GM18520 (cell line): ENCODE data around the gene NFATC4.

ENCODE experiments used
- ATAC-seq: cut with Tn5 transposase; IDR thresholded peaks from one replicate; pipeline ENCODE4 v1.9.1; 2021; ENCODE audit not compliant: unreplicated experiment

NFATC4 gene

DNA sequence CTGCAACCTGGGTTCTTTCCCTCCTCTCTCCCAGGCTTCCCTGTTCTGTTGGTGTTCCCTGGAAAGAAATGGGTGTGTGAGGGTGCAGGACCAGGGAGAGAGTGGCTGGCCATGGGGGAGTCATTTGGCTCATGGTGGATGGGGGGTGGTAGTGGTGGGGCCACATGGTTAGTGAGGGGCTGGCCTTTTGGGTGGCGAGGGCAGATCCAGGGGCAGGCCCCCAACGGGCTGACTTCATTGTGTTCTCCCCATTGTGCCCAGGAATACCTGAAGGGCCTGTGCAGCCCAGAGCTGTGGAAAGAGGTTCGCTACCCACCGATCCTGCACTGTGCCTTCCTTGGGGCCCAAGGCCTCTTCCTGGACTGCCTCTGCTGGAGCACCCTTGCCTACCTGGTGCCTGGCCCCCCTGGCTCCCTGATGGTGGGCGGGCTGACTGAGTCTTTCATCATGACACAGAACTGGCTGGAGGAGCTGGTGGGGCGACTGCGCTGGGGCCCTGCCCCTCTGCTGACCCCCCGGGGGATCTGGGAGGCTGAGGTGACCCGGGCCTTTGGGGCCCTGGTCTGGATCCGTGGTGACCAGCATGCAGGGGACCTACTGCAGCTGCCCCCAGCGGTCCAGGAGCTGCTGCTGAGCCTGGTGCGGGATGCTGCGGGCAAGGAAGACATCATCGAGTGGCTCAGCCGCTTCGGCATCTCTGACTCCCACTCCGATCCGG, 39.8 kb downstream of the NFATC4 start:
- no peak for ATAC-seq

DNA sequence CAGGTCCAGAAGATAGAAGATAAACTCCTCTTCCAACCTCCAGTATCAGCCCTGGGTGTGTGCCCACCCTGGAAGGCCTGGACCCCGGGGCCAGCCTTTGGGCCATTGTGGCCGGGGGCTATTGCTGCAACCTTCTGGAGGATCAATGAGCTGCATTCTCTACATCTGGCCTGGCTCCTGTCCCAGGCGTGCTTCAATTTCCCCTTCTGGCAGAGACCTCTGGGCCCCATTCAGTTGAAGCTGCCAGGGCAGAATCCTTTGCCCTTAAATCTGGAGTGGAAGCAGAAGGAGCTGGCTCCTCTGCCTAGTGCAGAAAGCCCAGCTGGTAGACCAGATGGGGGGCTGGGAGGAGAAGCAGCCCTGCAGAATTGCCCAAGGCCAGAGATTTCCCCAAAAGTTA, 40.8 kb downstream of the NFATC4 start:
- no peak for ATAC-seq

DNA sequence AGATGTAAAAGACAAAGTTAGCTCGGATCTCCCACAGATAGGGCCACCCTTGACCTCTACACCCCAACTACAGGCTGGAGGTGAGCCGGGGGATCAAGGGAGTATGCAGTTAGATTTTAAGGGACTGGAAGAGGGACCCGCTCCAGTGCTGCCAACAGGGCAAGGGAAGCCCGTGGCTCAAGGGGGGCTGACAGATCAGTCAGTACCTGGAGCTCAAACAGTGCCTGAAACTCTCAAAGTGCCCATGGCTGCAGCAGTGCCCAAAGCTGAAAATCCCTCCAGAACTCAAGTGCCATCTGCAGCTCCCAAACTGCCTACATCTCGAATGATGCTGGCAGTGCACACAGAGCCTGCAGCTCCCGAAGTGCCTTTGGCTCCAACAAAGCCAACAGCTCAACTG, 41.2 kb downstream of the NFATC4 start:
- ATAC-seq, result no peak

DNA sequence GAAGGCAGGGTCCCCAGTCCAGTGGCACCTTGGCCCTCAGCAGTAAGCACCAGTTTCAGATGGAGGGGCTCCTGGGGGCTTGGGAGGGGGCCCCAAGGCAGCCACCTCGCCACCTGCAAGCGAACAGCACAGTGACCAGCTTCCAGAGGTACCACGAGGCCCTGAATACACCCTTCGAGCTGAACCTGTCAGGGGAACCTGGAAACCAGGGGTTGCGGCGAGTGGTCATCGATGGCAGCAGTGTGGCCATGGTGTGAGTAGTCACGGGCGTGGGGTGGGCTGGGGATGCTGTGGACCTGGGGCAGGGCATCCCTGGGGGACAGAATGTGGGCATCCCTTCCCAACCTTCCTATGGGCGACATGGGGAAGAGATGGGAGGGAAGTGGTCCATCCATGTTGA, 42.0 kb downstream of the NFATC4 start:
- ATAC-seq, result no peak

DNA sequence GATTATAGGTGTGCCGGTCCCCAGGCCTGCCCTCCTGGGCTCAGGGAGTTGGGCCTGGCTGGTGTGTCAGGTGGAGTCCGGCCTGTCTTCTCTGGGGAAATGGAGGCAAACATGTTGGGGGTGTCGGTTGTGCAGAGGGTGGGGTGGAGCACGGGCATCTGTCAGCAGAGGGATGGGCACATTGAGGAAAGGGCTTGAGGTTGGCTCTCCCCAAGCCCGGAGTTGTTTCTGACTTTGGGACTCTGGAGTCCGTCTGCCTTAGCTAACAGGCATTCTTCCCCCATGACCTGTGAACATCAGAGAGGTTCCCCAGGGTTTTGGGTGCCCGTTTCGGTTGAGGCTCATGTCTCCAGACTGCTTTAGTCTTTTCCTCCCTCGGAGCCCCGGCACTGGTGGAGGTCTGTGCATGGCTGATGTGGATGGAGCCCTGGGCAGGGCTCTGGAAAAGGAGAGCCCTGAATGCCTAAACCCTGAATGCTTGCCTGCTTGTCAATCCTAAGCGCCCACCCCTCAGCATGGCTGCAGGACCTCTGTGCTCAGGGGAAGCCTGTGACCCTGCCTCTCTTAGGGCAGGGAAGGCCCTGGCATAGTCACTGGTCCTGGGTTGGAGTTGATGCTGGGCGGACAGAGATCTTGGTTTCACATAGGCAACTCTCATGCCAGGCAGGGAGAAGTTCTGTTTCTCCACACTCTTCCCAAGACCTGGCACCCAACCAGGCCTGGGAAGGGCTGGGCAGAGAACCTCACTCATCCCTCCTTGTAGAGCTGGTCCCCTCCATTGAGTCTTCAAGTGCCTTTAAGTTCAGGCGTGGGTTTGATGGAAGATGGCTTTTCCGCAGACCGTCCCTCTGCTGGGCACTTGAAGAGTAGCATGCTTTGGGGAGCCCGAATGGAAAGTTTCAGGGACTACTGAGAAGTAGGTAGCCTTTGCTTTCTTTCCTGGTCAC, 43.7 kb downstream of the NFATC4 start:
- no peak for ATAC-seq

DNA sequence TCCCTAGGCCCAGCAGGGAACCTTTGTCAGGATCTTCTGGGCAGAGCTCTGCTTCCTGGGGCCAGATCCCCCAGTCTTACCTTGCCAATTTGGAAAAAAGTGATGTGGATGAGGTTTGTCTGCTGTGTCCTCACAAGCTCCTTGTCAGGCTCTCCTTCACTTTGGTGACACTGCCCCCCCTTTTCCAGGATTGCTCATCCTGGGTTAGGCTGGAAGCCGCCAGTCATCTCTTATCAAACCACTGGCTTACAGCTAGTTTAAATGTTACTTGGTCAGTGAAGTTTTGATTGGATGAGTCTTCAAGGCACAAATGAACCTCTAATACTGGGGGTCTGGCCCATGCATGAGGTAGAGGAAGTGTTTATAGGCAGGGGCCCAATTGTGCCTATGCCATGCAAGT, 46.1 kb downstream of the NFATC4 start:
- ATAC-seq, result no peak

DNA sequence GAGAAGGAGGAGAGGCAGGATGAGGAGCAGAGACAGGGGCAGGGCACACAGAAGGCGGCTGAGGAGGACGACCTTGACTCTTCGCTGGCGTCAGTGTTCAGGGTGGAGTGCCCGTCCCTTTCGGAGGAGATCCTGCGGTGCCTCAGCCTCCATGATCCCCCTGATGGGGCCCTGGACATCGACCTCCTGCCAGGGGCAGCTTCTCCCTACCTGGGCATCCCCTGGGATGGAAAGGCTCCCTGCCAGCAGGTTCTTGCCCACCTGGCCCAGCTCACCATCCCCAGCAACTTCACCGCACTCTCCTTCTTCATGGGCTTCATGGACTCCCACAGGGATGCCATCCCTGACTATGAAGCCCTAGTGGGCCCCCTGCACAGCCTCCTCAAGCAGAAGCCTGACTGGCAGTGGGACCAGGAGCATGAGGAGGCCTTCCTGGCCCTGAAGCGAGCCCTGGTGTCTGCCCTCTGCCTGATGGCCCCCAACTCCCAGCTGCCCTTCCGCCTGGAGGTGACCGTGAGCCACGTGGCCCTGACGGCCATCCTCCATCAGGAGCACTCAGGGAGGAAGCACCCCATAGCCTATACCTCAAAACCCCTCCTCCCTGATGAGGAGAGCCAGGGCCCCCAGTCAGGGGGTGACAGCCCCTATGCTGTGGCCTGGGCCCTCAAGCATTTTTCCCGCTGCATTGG, 46.9 kb downstream of the NFATC4 start:
- ATAC-seq, result no peak

DNA sequence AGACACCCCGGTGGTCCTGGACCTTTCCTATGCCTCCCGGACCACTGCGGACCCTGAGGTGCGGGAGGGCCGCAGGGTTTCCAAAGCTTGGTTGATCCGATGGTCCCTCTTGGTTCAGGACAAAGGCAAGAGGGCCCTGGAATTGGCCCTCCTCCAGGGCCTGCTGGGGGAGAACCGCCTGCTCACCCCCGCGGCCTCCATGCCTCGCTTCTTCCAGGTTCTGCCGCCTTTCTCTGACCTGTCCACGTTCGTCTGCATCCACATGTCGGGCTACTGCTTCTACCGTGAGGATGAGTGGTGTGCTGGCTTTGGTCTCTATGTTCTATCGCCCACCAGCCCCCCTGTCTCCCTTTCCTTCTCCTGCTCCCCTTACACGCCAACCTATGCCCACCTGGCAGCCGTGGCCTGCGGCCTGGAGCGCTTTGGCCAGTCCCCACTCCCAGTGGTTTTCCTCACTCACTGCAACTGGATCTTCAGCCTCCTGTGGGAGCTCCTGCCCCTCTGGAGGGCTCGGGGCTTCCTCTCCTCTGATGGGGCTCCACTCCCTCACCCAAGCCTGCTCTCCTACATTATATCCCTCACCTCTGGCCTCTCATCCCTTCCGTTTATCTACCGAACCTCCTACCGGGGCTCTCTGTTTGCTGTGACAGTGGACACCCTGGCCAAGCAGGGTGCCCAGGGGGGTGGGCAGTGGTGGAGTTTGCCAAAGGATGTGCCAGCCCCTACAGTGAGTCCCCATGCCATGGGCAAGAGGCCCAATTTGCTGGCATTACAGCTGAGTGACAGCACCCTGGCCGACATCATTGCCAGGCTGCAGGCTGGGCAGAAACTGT, 47.7 kb downstream of the NFATC4 start:
- no peak for ATAC-seq

DNA sequence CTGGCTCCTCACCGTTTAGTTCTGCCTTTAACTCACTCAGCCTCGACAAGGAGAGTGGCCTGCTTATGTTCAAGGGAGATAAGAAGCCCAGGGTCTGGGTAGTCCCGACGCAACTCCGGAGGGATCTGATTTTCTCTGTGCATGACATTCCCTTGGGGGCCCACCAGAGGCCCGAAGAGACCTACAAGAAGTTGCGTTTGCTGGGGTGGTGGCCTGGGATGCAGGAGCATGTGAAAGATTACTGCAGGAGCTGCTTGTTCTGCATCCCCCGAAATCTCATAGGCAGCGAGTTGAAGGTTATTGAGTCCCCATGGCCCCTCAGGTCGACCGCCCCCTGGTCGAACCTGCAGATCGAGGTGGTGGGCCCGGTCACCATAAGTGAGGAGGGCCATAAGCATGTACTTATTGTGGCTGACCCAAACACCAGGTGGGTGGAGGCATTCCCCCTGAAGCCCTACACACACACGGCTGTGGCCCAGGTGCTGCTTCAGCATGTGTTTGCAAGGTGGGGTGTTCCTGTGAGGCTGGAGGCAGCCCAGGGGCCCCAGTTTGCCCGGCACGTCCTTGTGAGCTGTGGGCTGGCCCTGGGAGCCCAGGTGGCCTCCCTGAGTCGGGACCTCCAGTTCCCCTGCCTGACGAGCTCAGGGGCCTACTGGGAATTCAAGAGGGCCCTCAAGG, 48.4 kb downstream of the NFATC4 start:
- no peak for ATAC-seq

DNA sequence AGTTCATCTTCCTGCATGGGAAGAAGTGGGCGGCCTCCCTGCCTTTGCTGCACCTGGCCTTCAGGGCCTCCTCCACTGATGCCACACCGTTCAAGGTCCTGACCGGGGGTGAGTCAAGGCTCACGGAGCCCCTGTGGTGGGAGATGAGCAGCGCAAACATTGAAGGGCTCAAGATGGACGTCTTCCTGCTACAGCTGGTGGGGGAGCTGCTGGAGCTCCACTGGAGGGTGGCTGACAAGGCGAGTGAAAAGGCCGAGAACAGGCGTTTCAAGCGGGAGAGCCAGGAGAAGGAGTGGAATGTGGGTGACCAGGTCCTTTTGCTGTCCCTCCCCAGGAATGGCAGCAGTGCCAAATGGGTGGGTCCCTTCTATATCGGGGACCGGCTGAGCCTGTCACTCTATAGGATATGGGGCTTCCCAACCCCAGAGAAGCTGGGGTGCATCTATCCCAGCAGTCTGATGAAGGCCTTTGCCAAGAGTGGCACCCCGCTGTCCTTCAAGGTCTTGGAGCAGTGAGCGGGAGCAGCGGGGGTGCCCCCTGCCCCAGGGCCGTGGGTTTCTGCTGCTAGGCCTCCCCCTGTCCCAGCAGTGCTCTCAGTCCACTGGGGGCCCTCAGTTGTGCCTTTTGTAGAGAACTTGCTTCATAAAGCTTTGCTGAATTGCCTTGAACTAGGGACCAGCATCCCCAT, 49.1 kb downstream of the NFATC4 start:
- ATAC-seq, result no peak

DNA sequence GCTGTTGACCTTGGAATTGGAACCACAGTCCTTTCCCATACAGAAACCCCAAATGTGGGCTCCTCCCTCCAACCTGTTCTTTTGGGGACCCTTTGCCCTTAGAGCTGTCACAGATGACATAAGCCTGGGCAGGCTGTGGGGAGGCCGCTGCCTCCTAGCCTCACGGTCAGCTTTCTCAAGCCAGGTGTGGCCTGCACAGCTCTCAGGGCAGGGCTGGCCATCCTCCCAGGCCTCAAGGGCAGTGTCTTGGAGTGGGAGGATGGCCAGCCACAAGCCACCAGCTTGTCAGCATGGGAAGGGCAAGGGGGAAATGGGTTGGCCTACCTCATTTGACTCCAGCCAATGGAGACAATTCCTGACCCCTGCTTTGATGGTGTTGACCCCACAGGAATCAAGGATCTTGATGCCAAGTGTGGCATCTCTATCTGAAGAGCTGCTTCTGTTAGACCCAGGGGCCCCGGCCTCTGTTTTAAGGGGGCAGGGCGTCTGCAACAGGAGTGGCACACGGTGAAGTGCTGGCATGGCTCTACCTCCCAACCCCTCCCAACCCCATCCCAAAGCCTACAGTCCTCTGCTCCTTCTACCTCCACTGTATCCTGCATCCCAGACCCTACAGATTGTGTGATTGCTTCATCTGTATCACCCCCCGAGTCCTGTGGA, 50.0 kb downstream of the NFATC4 start:
- no peak for ATAC-seq

DNA sequence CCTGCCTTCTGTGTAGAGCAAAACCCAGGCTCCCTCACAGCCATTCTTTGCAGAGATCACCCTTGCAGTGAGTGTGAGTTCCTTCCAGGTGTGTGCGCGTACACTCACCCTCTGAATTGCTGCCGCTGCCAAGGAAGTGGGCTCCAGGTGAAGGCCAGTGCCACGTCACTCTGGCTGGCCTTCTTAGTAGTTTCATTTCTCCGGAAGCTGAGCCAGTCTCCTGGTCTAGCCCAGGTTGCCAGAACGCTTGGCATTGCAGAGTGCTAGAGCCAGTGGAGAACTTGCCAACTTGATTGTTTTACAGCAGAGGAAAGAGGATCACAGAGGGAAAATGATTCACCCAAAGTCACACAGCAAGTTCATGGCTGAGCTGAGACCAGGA, 50.5 kb downstream of the NFATC4 start:
- ATAC-seq, result no peak

DNA sequence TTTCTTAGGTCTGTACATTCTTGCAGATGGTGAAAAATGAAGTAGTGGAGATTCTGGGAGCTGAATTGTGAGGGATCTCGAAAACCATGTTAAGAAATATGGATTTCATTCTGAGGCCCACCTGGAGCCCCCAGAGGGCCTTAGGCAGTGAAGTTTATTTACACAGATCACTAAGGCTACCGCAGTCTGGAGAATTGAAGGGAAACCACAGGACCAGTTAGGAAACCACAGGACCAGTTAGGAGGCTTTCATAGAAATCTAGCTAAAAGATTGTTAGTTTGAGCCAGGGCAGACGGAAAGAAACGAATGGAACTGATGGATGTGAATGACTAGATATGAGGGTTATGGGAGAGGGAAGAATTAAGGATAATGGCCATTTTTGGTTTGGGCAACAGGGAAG, 54.3 kb downstream of the NFATC4 start:
- no peak for ATAC-seq

DNA sequence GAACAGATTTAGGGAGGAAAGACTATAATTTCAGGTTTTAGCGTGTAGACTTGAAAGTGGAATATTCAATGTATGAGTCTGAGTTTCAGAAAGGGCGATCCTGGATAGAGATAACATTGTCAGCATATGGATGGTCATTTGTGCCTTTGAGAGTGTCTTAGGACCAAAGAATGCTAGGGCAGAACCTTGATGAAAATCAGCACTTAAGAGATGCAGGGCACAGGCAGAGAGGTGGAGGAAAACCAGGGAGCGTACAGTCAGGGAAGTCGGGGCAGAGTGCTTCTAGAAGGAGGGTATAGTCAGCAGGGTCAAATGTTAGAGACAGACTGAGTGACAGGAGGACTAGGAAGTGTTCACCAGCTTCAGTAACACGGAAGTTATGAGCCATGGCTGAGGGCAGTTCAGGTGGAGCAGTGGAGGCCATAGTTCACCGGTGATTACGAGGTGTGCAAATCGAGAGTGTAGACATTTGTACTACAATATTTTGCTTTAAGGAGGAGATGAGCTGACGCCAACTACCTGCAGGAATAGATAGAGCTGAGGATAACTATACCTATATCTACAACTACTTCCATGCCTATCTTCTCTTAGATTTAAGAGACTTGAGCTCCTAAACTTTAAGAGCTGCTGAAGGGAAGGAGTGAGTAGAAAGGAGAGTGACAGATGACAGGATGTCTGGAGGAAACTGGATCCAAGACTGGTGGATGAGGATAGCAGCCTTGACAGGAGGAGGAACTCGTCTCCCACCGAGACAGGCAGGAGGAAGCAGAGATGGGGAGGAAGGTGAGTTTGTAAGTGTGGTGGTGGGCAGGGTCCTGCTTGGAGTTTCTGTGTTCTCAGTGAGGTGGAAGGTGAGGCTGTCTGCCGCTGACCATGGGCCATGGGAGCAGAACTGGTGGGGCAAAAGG, 55.0 kb downstream of the NFATC4 start:
- ATAC-seq, result no peak

DNA sequence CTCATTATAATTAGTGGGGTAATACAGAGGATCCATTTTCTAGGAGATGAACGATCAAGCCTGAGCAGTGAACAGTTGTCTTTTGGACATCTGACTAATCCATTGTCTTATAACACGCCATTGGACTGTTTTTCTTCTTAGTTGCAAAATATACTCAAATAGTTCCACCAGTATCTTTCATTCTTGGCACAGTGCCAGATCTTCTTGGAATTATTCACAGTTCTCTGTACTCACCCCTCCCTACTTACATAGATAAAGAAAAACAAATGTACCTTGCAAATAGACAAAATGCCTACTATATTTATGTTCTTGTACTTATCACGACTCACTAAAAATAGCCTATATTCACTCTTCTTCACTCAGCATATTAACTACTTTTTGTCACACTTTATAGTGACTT, 57.7 kb downstream of the NFATC4 start:
- ATAC-seq, result no peak

DNA sequence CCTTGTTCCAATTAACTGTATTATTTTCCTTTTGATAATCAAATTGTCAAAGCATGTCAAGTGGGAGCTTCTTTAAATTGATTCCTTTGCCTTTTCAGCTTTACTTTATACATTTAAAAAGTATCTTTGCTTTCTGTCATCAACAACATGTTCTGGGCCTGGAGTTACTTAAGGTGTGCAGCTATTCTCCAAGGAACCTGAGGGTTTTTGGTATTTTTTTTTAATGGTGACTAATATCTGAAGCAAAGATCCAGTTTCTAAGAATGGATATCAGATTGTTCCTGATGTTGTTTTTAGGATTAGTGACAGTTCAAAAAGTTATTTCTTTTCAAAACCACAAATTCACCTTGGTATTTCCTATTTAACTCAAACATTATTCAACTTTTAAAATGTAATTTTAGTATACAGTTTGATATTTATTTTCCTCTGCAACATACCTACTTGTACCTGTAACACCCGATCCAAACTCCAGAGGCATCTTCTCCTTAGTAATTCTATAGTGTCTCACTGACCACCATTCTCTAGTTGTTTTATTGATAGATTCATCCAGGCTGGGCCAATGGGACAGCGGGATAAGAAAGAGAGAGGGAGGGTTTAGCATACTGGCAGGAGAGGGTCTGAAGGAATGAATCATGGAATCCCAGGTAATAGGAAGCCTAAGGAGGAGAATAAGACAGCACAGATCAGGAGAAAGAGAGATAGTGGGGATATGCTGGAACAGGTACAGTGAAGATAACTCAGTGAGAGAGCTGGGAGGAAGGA, 58.3 kb downstream of the NFATC4 start:
- no peak for ATAC-seq

DNA sequence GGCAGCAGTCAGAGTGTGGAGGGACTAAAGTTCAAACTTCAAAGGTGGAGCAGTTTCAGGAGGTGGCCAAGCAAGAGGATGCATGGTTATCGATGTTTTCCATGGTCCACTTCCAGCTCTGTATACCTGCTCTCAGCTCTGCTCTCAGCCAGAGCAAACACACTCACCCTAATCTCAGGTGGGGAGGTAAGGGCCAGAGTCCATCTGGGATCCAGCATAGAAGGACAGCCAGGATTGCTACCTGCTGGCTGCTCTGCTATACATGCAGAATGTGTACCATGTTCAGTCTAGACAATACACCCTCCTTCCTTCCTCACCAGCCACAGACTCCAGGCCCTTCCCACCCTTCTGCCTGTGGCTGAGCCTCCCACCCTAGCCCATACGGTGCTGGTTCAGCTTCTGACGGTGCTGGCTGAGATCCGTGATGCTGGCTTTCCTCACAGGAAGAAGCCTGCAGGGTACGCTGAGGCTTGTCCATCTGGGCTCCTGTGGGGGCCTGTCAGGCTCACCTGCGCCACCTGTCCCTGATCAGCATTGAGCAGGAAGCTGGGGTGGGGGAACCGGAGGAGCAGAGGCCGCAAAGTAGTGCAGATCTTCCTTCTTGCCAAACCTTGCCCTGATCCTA, 59.0 kb downstream of the NFATC4 start:
- no peak for ATAC-seq
